Brain microvascular endothelial cell (primary cell): ENCODE data around the gene CDK14.

Source experiments
- DNase-seq: peaks from one replicate; pipeline ENCODE4 v3.0.0-alpha.2; 2020
- H3K27ac ChIP-seq: fragments of 250-450 bp; sonication (Bioruptor Pico); 2 replicates; pipeline ENCODE4 v1.5.1; 2020; ENCODE audit warnings: mild to moderate bottlenecking, moderate library complexity
- H3K27me3 ChIP-seq: fragments of 250-450 bp; sonication (Bioruptor Pico); replicated peaks from 2 replicates; pipeline ENCODE4 v1.5.1; 2020; ENCODE audit warnings: mild to moderate bottlenecking
- H3K36me3 ChIP-seq: fragments of 250-450 bp; sonication (Bioruptor Pico); replicated peaks from 2 replicates; pipeline ENCODE4 v1.5.1; 2020; ENCODE audit warnings: mild to moderate bottlenecking
- H3K4me3 ChIP-seq: 2 replicates; pipeline ENCODE4 v1.5.1; 2011; ENCODE audit warnings: low read depth, mild to moderate bottlenecking, control low read depth, low read length, moderate library complexity
- CTCF ChIP-seq: IDR thresholded peaks from 2 replicates; pipeline ENCODE4 v1.5.1; 2011; ENCODE audit warnings: low read depth, mild to moderate bottlenecking, moderate library complexity, low read length, control low read depth, inconsistent platforms; ENCODE audit errors: missing control alignments
- in situ Hi-C: cut with HindIII; loops from 2 replicates; pipeline ENCODE4 v1.10.0; 2017; ENCODE audit warnings: low sequenced_read_pairs, low pct_ligation_motif_present

CDK14 gene

GRCh38 chr7:90642978-90643377 is 46.9 kb downstream of the CDK14 start:
- H3K27me3 ChIP-seq = no peaks in the 10 kb centered on the region
- no peaks in the 10 kb centered on the region for H3K36me3 ChIP-seq
- H3K27ac ChIP-seq = no peak overlapping the region
- TF ChIP-seq CTCF = no peak
- DNase-seq = no peak
- no peak overlapping the region for H3K4me3 ChIP-seq
- in situ Hi-C loops = no loop called here

GRCh38 chr7:90645784-90646183 is 49.7 kb downstream of the CDK14 start:
- DNase-seq = no peak
- in situ Hi-C loops = no loop called here
- Histone ChIP-seq H3K4me3 (no peak overlapping the region), H3K36me3 (no peaks in the 10 kb centered on the region), H3K27me3 (no peaks in the 10 kb centered on the region), H3K27ac (no peak overlapping the region)
- no peak for TF ChIP-seq CTCF

- in situ Hi-C loops = no loop called here
- no peaks in the 10 kb centered on the region for H3K36me3 ChIP-seq
- no peak overlapping the region for H3K27ac ChIP-seq
- H3K4me3 ChIP-seq = no peak overlapping the region
- no peak for TF ChIP-seq CTCF
- no peak for DNase-seq
- H3K27me3 ChIP-seq = no peaks in the 10 kb centered on the region
Observed at GRCh38 chr7:90648107-90648506, 52.0 kb downstream of the CDK14 start.

GRCh38 chr7:90648834-90649233 is 52.7 kb downstream of the CDK14 start:
- TF ChIP-seq CTCF = no peak
- DNase-seq = no peak
- H3K36me3 ChIP-seq = no peaks in the 10 kb centered on the region
- no peak overlapping the region for H3K27ac ChIP-seq
- in situ Hi-C loops = no loop called here
- no peak overlapping the region for H3K4me3 ChIP-seq
- no peaks in the 10 kb centered on the region for H3K27me3 ChIP-seq

- Histone ChIP-seq H3K36me3 (no peaks in the 10 kb centered on the region), H3K27ac (no peak overlapping the region), H3K27me3 (no peaks in the 10 kb centered on the region), H3K4me3 (no peak overlapping the region)
- in situ Hi-C loops = no loop called here
- DNase-seq = no peak
- no peak for TF ChIP-seq CTCF
Observed at GRCh38 chr7:90654718-90655427, 58.8 kb downstream of the CDK14 start.

- H3K4me3 ChIP-seq = no peak overlapping the region
- no peaks in the 10 kb centered on the region for H3K27me3 ChIP-seq
- H3K27ac ChIP-seq = peak overlapping the region; percentile 14
- in situ Hi-C loops = no loop called here
- DNase-seq = peak; percentile 73
- H3K36me3 ChIP-seq = no peaks in the 10 kb centered on the region
- TF ChIP-seq CTCF = no peak
Observed at GRCh38 chr7:90655566-90655965, 59.4 kb downstream of the CDK14 start.
